Neural cell (in vitro differentiated cells): ENCODE results near the gene MEF2A. TPM values are rescaled to one million over a fixed set of nuclear protein-coding genes. Genes with fewer than 3 reads are reported as not detected.

Source experiments
- H2AFZ ChIP-seq: fragments of 200-600, 300-800 bp; sonication (generic), shearing (Covaris generic); 2 replicates; pipeline ENCODE4 v1.6.0; 2014; ENCODE audit warnings: low read depth, mild to moderate bottlenecking, antibody characterized with exemption, low read length, moderate library complexity
- H3F3A ChIP-seq: fragments of 200-600 bp; shearing (Covaris generic); 2 replicates; pipeline ENCODE4 v1.6.1; 2016; ENCODE audit warnings: mild to moderate bottlenecking, moderate library complexity, mixed read lengths, antibody characterized with exemption, low read length; ENCODE audit not compliant: insufficient read depth, poor library complexity, severe bottlenecking
- H3K27ac ChIP-seq: fragments of 200-600, 300-800 bp; sonication (generic), shearing (Covaris generic); 2 replicates; pipeline ENCODE4 v1.5.1; 2014; ENCODE audit warnings: mild to moderate bottlenecking, low read length, moderate library complexity
- H3K27me3 ChIP-seq: fragments of 300-800, 200-600 bp; sonication (generic), shearing (Covaris generic); 2 replicates; pipeline ENCODE4 v1.6.0; 2014; ENCODE audit warnings: mild to moderate bottlenecking, low read depth, low read length, moderate library complexity; ENCODE audit not compliant: insufficient read depth
- H3K36me3 ChIP-seq: fragments of 300-800, 200-600 bp; sonication (generic), shearing (Covaris generic); 2 replicates; pipeline ENCODE4 v1.5.1; 2014; ENCODE audit warnings: mild to moderate bottlenecking, antibody characterized with exemption, low read length, moderate library complexity; ENCODE audit not compliant: insufficient read depth
- H3K4me2 ChIP-seq: fragments of 300-800, 200-600 bp; sonication (generic), shearing (Covaris generic); 2 replicates; pipeline ENCODE4 v1.6.0; 2014; ENCODE audit warnings: mild to moderate bottlenecking, low read length
- H3K4me3 ChIP-seq: fragments of 300-800, 200-600 bp; sonication (generic), shearing (Covaris generic); 2 replicates; pipeline ENCODE4 v1.5.1; 2014; ENCODE audit warnings: mild to moderate bottlenecking, low read length, moderate library complexity
- H3K79me2 ChIP-seq: fragments of 200-600 bp; shearing (Covaris generic); replicated peaks from 2 replicates; pipeline ENCODE4 v1.6.0; 2014; ENCODE audit warnings: mild to moderate bottlenecking, low read length, moderate library complexity; ENCODE audit not compliant: insufficient read depth
- H3K9ac ChIP-seq: fragments of 300-800, 200-600 bp; sonication (generic), shearing (Covaris generic); 2 replicates; pipeline ENCODE4 v1.6.1; 2016; ENCODE audit warnings: mild to moderate bottlenecking, low read length, mixed read lengths
- H3K9me2 ChIP-seq: fragments of 200-600 bp; shearing (Covaris generic); 2 replicates; pipeline ENCODE4 v1.6.1; 2016; ENCODE audit warnings: mild to moderate bottlenecking, low read length, mixed read lengths; ENCODE audit not compliant: insufficient read depth
- H3K9me3 ChIP-seq: fragments of 200-600, 300-800 bp; sonication (generic), shearing (Covaris generic); 2 replicates; pipeline ENCODE4 v1.6.1; 2016; ENCODE audit warnings: mild to moderate bottlenecking, mixed run types, low read length, moderate library complexity, mixed read lengths
- H4K20me1 ChIP-seq: fragments of 200-600 bp; shearing (Covaris generic); 2 replicates; pipeline ENCODE4 v1.6.1; 2016; ENCODE audit warnings: mild to moderate bottlenecking, mixed run types; ENCODE audit not compliant: insufficient read depth
- EP300 ChIP-seq: fragments of 450-650 bp; conservative IDR thresholded peaks from 2 replicates; pipeline ENCODE4 v1.6.1; 2014; ENCODE audit warnings: antibody characterized with exemption, mild to moderate bottlenecking, moderate library complexity; ENCODE audit not compliant: poor library complexity, severe bottlenecking
- EZH2 ChIP-seq: fragments of 200-600, 300-800 bp; shearing (Covaris generic), sonication (generic); IDR thresholded peaks from 2 replicates; pipeline ENCODE4 v1.6.1; 2014; ENCODE audit warnings: antibody characterized with exemption, low read length, borderline replicate concordance, mild to moderate bottlenecking; ENCODE audit not compliant: insufficient read depth, poor library complexity, severe bottlenecking
- MXI1 ChIP-seq: fragments of 450-650 bp; conservative IDR thresholded peaks from 2 replicates; pipeline ENCODE4 v1.6.1; 2014; ENCODE audit warnings: antibody characterized with exemption, mild to moderate bottlenecking; ENCODE audit not compliant: poor library complexity, severe bottlenecking
- POLR2AphosphoS5 ChIP-seq: IDR thresholded peaks from 2 replicates; pipeline ENCODE4 v1.6.1; 2012
- RAD21 ChIP-seq: fragments of 450-650 bp; conservative IDR thresholded peaks from 2 replicates; pipeline ENCODE4 v1.6.1; 2014; ENCODE audit warnings: antibody characterized with exemption, mild to moderate bottlenecking, moderate library complexity
- REST ChIP-seq: IDR thresholded peaks from 2 replicates; pipeline ENCODE4 v1.6.1; 2012; ENCODE audit warnings: borderline replicate concordance
- SMC3 ChIP-seq: fragments of 450-650 bp; conservative IDR thresholded peaks from 2 replicates; pipeline ENCODE4 v1.6.1; 2014; ENCODE audit warnings: antibody characterized with exemption, mild to moderate bottlenecking, moderate library complexity; ENCODE audit not compliant: poor library complexity
- TAF1 ChIP-seq: IDR thresholded peaks from 2 replicates; pipeline ENCODE4 v1.6.1; 2012; ENCODE audit warnings: low read depth
- polyA plus RNA-seq: library from polyadenylated mRNA; depleted of rRNA; stranded (reverse); fragments of >200 nt; gene quantifications from 2 replicates; pipeline ENCODE4 v1.2.3, GENCODE V29; 2014
- TF ChIP-seq, protein P1 (sequence below): fragments of 450-650 bp; IDR thresholded peaks from 2 replicates; pipeline ENCODE4 v1.5.1; 2014; ENCODE audit warnings: antibody characterized with exemption, mild to moderate bottlenecking, moderate library complexity; ENCODE audit not compliant: poor library complexity, severe bottlenecking

The MEF2A gene
- polyA plus RNA-seq, 1 donor from 2014 or later: 32.2 TPM

GRCh38 chr15:99568625-99569352, 3.0 kb downstream of the MEF2A start:
- TF ChIP-seq EP300 (no peak), REST (no peak), RAD21 (no peak), MXI1 (no peak), POLR2AphosphoS5 (no peak), TAF1 (no peak), EZH2 (no peak), SMC3 (no peak)
- TF ChIP-seq, protein P1, sequence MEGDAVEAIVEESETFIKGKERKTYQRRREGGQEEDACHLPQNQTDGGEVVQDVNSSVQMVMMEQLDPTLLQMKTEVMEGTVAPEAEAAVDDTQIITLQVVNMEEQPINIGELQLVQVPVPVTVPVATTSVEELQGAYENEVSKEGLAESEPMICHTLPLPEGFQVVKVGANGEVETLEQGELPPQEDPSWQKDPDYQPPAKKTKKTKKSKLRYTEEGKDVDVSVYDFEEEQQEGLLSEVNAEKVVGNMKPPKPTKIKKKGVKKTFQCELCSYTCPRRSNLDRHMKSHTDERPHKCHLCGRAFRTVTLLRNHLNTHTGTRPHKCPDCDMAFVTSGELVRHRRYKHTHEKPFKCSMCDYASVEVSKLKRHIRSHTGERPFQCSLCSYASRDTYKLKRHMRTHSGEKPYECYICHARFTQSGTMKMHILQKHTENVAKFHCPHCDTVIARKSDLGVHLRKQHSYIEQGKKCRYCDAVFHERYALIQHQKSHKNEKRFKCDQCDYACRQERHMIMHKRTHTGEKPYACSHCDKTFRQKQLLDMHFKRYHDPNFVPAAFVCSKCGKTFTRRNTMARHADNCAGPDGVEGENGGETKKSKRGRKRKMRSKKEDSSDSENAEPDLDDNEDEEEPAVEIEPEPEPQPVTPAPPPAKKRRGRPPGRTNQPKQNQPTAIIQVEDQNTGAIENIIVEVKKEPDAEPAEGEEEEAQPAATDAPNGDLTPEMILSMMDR: no peak
- Histone ChIP-seq H3K4me2 (peak overlapping the region; percentile 96), H3K27me3 (no peaks in the 10 kb centered on the region), H3K4me3 (peak overlapping the region; percentile 78), H2AFZ (no peak overlapping the region), H3K27ac (no peak overlapping the region), H4K20me1 (no peaks in the 10 kb centered on the region), H3K36me3 (no peaks in the 10 kb centered on the region), H3F3A (no peaks in the 10 kb centered on the region), H3K9me2 (no peaks in the 10 kb centered on the region), H3K9me3 (no peaks in the 10 kb centered on the region), H3K79me2 (peaks cover 56% of the 10 kb centered on the region), H3K9ac (no peak overlapping the region)

- no peak overlapping the region for H2AFZ ChIP-seq
- no peak overlapping the region for H3K4me3 ChIP-seq
- no peak overlapping the region for H3K27ac ChIP-seq
- H4K20me1 ChIP-seq: no peaks in the 10 kb centered on the region
- no peaks in the 10 kb centered on the region for H3K9me2 ChIP-seq
- no peaks in the 10 kb centered on the region for H3F3A ChIP-seq
- no peaks in the 10 kb centered on the region for H3K9me3 ChIP-seq
- no peak overlapping the region for H3K4me2 ChIP-seq
- peaks cover 69% of the 10 kb centered on the region for H3K79me2 ChIP-seq
- H3K9ac ChIP-seq: no peak overlapping the region
- H3K27me3 ChIP-seq: no peaks in the 10 kb centered on the region
- no peak for TF ChIP-seq TAF1
- TF ChIP-seq SMC3: no peak
- TF ChIP-seq RAD21: no peak
- no peak for TF ChIP-seq REST
- no peak for TF ChIP-seq EP300
- no peak for TF ChIP-seq POLR2AphosphoS5
- TF ChIP-seq EZH2: no peak
- no peak for TF ChIP-seq MXI1
- TF ChIP-seq, protein P1: no peak
- no peaks in the 10 kb centered on the region for H3K36me3 ChIP-seq
Measured at GRCh38 chr15:99571299-99571698, 5.5 kb downstream of the MEF2A start.
